ENCODE results near the gene KRTCAP3.

The KRTCAP3 gene

DNA sequence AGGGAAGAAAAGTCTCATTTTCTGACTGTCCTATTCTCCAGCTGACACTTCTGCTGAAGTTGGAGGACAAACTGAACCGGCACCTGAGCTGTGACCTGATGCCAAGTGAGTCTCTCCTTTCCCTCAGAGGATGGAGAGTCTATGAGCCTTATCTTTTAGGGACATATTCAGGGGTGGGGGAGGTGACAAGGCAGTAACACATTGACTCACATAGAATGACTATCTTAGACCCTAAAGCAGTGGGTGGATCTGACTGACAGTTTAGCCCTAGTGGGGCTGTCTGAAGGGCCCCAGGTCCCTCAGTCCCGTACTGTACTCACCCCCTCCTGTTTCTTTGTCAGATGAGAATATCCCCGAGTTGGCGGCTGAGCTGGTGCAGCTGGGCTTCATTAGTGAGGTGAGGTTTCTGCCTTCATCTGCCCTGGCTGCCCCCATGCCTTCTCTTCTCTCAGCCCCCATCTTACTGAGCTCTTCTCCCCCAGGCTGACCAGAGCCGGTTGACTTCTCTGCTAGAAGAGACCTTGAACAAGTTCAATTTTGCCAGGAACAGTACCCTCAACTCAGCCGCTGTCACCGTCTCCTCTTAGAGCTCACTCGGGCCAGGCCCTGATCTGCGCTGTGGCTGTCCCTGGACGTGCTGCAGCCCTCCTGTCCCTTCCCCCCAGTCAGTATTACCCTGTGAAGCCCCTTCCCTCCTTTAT lies 805 bp upstream of the KRTCAP3 start:
- DNase-seq (ENCODE audit: low read depth) = no peak

DNA sequence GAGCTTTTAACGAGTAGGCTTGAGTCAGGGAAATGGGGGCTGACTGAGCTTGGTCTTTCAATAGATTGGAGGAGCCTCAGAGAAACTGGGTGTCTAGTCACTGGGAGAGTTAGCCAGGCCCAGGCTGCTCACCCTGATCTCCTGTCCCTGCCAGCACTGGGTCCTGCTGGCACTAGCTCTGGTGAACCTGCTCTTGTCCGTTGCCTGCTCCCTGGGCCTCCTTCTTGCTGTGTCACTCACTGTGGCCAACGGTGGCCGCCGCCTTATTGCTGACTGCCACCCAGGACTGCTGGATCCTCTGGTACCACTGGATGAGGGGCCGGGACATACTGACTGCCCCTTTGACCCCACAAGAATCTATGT lies 720 bp downstream of the KRTCAP3 start:
- no peak for DNase-seq (ENCODE audit: low read depth)

DNA sequence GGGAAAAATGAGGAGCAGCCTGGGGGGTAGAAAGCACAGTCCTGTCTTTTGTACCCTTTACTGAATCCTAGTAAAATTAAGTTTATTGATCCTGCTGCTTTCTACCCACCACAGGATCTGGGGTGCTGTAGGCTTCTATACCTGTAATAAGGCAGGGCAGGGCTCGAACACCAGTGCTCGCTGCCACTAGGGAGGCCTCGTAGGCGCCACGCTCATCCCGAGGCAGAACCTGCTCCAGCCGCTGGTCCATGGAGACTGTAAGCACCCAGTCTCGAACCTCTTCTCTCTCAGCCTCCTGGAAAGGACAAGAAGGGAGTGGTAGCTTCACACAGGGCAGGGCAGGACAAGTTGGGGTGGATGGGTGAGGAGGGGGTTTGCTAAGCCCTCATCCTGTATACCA lies 3.0 kb downstream of the KRTCAP3 start:
- DNase-seq (ENCODE audit: low read depth) = no peak

DNA sequence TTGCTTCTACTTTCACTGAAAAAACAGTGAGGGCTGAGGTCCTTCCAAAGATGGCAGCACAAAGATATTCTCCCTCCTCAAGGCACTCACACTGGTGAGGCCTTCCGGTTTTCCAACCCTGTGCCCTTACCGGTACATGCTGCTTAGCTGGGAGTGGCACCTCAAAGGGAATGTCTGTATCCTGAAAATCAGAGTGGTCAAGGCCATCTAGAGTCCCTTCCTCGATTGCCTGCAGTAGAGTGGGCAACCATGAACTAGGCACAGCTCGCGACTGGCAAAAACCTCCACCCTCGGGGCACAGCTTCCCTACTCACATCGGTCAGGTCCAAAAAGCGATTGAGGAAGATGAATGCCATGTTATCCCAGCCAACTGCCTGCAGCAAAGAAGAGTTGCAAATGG lies 3.4 kb downstream of the KRTCAP3 start:
- DNase-seq (ENCODE audit: low read depth) = no peak

DNA sequence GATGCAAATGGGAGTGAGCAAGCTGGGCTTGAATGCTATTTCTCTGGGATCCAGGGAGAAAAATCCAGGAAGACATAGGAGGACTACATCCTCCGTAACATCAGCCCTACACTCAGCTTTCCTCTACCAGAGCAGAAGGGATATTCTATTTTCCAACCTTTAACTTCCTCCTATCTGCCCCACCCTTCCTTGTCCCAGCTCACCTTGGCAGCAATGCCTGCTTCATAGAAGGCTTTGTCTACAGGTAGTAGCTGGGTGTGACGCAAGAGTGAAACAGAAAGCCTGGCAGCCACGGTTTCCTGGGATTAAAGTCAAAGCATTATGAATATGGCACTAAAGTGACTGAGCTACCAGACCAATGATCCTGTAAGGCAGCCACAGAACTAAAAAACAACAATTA lies 3.9 kb downstream of the KRTCAP3 start:
- no peak for DNase-seq (ENCODE audit: low read depth)

DNA sequence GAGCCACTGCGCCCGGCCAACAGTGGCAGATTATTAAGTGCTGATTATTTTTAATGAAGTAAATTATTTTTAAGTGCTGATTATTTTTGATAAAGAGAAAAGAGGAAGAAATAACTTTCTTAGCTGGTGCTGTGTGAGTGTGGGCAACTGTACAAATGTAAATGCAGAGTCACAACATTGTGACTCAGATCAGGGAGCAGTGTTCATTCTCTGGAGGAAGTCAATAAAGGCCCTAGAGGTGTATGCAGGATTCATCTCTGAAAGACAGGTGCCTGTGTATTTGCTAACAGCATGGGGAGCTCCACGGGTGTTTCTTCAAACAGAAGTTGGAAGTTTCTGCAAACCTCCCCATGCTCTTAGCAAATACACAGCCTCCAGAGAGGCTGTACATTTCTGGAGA lies 6.2 kb downstream of the KRTCAP3 start:
- DNase-seq (ENCODE audit: low read depth) = no peak

DNA sequence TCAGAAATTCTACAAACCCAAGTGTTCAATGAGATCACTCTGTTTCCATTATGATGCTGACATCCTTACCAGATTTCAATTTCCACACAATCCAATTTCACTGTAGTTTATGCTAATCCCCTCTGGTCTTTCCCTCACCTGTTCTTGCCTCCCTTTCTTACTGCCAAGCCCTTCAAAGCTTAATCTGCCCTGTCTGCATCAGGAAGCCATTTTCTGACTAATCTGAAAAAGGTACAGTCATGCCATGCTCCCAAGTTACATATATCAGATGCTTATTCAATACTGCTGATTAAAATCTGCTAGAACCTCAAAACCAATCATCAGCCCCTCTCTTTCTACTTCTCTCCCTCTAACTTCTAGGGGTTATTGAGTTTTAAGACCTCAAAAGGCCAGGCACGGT lies 8.9 kb downstream of the KRTCAP3 start:
- no peak for DNase-seq (ENCODE audit: low read depth)

DNA sequence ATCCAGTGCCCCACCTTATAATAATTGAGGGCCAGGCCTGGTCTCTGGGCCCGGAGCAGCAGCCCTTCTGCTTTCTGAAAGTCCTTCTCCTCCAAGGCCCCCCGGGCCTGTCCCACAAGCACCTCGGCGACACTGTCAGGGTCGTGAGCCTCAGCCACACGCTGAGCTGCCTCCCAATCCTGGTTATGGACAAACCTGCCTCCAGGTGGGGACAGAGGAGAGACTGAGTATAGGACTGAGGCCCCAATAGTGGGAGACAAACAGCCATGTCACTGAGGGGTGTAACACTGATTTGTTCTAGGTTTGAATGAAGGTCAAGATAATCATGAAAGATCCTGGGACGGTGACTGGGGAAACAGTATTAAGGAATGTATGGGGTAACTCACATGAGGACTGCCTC lies 11.8 kb downstream of the KRTCAP3 start:
- no peak for DNase-seq (ENCODE audit: low read depth)

DNA sequence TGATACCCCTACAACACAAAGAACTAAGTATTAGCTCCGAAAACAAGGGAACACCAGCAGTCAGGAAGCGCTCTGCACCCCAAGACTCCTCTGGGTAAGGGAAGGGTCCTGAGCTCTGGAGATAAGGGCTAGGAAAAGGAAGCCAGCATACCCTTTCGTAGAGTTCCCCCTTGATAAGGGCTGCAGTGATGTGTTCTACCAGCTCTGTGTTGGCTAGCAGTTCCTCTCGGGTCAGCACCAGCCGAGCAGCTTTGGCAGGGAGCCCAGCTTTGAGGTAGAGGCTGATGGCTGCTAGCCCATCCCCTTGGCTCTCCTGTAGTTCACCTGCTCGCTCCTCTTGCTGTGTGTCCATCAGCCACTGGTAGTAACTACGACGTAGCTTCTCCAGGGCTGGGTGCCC lies 18.9 kb downstream of the KRTCAP3 start:
- no peak for DNase-seq (ENCODE audit: low read depth)

DNA sequence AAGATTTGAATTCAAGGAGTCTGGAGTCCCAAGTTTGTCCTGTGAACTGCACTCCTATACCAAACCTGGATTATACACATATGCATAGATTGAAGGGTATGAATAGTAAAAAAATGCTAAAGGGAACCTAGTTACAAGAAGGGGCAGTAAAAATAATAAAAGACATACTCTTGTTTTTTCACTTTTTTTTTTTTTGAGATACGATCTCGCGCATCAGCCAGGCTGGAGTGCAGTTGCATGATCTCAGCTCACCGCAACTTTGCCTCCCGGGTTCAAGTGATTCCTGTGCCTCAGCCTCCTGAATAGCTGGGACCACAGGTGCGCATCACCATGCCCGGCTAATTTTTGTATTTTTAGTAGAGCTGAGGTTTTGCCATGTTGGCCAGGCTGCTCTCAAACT lies 22.3 kb downstream of the KRTCAP3 start:
- no peak for DNase-seq (ENCODE audit: low read depth)

DNA sequence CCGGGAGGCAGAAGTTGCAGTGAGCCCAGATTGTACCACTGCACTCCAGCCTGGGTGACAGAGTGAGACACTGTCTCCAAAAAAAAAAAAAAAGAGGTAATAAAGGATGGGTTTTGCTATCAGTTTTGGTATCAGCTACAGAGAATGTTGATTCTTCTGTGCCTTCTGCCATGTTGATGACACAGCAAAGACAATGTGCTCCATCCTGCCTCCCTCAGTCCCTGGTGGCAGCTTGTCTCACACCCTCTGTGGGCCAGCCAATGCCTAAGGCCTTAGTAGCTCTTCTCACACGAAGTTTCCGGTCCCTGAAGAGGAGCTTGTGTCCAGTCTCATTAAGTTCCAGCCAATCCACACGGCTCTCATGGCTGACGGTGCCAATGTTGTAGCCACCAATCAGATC lies 29.8 kb downstream of the KRTCAP3 start:
- DNase-seq (ENCODE audit: low read depth) = no peak

DNA sequence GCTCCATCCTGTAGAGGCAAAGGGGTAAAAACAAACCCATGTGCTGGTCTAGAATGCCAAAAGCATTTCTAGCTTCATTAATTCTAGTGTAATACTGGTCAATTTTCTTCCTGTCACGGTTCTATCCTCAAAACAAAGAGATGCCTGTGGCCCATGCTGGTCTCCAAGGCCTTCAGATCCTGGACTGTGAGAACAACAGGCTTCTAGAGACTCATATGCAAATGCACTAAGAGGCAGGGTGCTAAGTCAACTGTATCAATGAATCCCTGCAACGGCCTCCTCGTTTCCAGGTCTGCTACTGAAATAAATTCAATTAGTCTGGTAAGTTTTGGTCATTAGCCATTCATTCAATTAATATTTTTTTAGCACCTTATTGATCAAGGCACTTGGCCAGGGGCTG lies 43.3 kb downstream of the KRTCAP3 start:
- DNase-seq (ENCODE audit: low read depth) = no peak

DNA sequence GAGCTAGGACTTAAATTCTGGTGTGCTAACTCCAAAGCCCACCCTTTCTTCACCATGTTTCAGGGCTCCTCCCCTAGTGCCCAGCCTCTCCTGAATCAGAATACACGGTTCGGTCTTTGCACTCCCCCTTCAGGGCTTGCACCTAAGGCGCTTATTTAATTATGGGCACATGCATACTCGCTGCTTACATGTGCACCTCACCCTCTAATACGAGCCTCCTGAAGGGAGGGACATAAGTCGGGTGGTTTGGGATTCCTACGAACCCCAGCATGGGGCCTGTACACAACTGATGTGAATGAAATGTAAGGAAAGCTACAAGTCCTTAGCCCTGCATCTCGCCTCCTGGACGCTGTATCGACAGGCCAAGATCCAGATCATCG lies 46.9 kb downstream of the KRTCAP3 start:
- DNase-seq (ENCODE audit: low read depth) = no peak

DNA sequence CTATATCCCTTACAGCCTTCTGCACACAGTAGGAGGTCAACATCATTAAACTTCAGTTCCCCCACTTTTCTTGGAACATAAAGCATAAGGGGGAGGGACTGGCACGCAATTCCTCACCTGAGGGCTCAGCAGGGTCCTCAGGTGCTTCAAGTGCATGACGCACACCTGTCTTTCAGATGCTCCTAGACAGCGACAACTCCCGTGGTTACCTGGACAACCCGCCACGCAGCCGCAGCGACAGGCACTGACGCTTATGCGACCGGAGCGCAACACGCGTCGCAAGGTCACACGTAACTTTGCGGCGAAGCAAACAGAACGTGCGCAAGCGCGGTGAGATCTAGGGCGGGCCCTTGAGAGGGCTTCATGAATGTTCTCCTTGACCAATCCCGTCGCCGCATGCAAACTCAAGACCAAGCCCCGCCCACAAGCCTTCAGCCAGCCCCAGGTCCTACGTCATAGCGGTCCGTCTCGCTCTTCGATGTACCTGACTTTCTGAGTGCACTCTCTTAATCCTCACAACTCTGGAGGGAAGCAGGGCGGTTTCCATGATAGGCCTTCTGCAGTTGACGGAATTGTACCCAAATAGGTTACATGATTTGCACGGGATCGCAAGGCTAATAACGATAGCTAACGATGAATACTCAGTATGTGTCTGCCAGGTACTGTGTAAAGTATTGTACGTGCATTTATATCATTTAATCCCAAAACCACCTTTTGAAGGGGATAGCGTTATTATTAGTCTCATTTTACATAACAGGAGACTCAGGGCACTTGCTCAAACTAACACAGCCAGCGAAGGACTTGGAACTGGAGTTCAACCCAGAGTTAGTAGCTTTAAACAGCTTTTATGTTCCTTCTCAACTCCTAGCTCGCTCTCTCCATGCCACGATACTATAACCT lies 47.6 kb downstream of the KRTCAP3 start, which contains the start of gene IFT172:
IFT172 (minus strand) TSS at position 246 of the 900 bp plus-strand sequence; CDS start at position 156, 90 bp downstream.
- peak; percentile 98 for DNase-seq (ENCODE audit: low read depth)

DNA sequence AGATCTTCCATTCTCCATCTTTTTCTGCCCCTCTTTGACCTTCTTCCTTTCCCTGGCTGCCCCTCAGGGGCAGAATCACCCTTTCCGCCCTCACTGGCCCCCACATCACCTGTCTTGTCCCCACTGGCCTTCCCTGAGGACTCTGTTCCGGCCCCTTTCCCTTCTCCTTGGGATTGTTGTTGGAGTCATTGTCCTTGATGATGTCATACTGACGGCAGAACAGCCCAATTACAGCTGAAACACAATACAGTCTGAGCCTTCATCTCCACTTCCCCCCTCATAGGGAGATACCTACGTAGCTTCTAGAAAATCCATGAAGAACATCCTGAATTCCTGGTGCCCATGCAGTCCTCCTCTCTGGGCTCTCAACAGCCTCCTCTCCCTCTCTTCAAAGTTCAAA lies 50.4 kb downstream of the KRTCAP3 start:
- DNase-seq (ENCODE audit: low read depth) = no peak

DNA sequence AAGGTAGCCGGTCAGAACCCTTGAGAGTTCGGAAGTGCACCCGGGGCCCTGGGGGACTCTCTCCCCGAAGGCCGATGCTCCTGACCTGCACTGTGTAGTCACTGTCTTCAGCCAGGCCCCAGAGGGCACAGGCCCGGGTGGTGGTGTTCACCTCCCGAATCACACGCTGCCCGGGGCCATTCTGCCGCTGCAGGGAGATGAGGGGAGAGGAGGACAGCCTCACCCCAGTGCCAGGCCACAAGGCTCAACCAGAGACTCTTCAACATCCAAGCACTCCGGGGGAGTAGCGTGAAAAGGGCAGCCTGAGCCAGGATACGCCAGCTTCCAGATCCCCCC lies 51.7 kb downstream of the KRTCAP3 start:
- no peak for DNase-seq (ENCODE audit: low read depth)
